Ovary (tissue), 3 donors: ENCODE measurements around the gene FARP1.

Experiments used
- CTCF ChIP-seq, 3 donors: fragments of 450-650 bp in 2 of 3; fragments of 200-600 bp in 1 of 3; IDR thresholded peaks; one replicate each; pipeline versions ENCODE4 v1.5.1 to v1.8.0; 2016 to 2022; ENCODE audit warnings: antibody characterized with exemption in 3 of 3, mild to moderate bottlenecking in 1 of 3
- POLR2A ChIP-seq: fragments of 450-650 bp; IDR thresholded peaks from one replicate; pipeline ENCODE4 v1.6.1; 2017; ENCODE audit warnings: antibody characterized with exemption, mild to moderate bottlenecking, moderate library complexity
- donor health status: DM: no; HTN: no; CAD: no.

GRCh38 chr13:98111168-98112098 lies 31.5 kb upstream of the FARP1 start:
- TF ChIP-seq CTCF (IDR thresholded peaks at IDR 0.05) (no peak), POLR2A (no peak)
